HL-60 (cell line): Measurements from ENCODE around the gene SLC18B1.

Source experiments
- CTCF ChIP-seq: IDR thresholded peaks from one replicate; pipeline ENCODE4 v1.5.1; 2011; ENCODE audit warnings: low read length, control low read depth, inconsistent platforms; ENCODE audit not compliant: insufficient read depth
- GABPA ChIP-seq: IDR thresholded peaks from 2 replicates; pipeline ENCODE4 v1.6.1; 2012; ENCODE audit warnings: low read depth
- POLR2AphosphoS5 ChIP-seq: IDR thresholded peaks from 2 replicates; pipeline ENCODE4 v1.6.1; 2012; ENCODE audit warnings: low read depth
- REST ChIP-seq: IDR thresholded peaks from 2 replicates; pipeline ENCODE4 v1.6.1; 2012; ENCODE audit warnings: low read depth; ENCODE audit not compliant: insufficient replicate concordance
- SPI1 ChIP-seq: IDR thresholded peaks from 2 replicates; pipeline ENCODE4 v1.6.1; 2012; ENCODE audit warnings: low read depth, mild to moderate bottlenecking, borderline replicate concordance

- no peak for TF ChIP-seq CTCF
- TF ChIP-seq REST = no peak
- TF ChIP-seq POLR2AphosphoS5 = no peak
- TF ChIP-seq GABPA = no peak
- no peak for TF ChIP-seq SPI1
These were observed 46.6 kb downstream of the SLC18B1 start for GRCh38 chr6:132751828-132752227.
